NCI-H187 (cell line): ENCODE data around the gene FLAD1.

Experiments used
- DNase-seq, 2 experiments: peaks; one replicate each; lab custom pipeline; 2025; lab: John Stamatoyannopoulos, UW

FLAD1 gene

GRCh38 chr1:155038602-155039307 lies 55.6 kb downstream of the FLAD1 start:
- no peak for DNase-seq

- no peak for DNase-seq
Measured at GRCh38 chr1:155039308-155039669, 56.1 kb downstream of the FLAD1 start.

DNA sequence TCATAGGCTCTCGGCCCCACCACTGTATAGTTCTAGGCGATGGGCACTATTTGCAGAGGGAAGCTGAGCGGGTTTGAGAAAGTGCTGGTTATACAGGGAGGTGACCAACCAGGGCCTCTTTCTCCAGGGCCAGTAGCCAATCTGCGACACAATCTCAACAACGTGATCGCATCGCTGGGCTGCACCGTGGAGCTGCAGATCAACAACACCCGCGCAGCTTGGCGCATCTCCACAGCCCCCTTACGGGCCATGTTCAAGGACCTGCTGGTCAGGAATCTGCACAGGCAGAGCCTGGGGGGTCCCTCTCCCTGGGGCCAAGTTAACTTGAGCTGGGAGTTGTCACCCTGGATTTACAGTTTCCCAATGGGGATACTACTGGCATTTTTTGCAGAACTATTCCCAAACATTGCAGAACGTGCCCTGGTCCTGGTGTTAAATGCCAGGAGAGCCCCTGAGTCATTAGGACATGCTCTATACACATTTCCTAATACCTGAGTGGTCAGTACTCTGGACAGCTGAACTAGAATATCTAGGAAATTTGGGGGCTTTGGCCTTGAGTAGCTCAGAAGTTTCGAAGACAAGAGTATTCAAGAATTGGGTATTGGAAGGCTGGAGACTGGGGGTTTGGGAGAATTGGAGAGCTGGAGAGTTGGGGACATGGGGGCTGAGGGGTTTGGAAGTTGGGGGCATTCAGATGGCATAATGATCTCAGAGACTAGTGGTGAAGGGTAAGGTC lies 57.4 kb downstream of the FLAD1 start:
- no peak for DNase-seq
